HepG2 (cell line): ENCODE measurements around the gene POLR1D. TPM values are rescaled to one million over a fixed set of nuclear protein-coding genes. Genes with fewer than 3 reads are reported as not detected.

Experiments used
- ARID4A ChIP-seq: sonication (generic); formaldehyde crosslinking; IDR thresholded peaks from 2 replicates; pipeline ENCODE4 v1.5.0; 2020; ENCODE audit warnings: mild to moderate bottlenecking, missing genetic modification reagents, borderline replicate concordance
- ATF7-NPFF ChIP-seq: sonication (generic); formaldehyde crosslinking; IDR thresholded peaks from 2 replicates; pipeline ENCODE4 v1.8.1; 2023; ENCODE audit warnings: mild to moderate bottlenecking, low read depth, missing genetic modification reagents, moderate library complexity
- FOXO1 ChIP-seq: sonication (generic); formaldehyde crosslinking; IDR thresholded peaks from 2 replicates; pipeline ENCODE4 v1.4.0; 2020; ENCODE audit warnings: missing genetic modification reagents
- NCOR1 ChIP-seq: fragments of 200-600 bp; sonication (generic); IDR thresholded peaks from 2 replicates; pipeline ENCODE4 v1.7.0; 2017; ENCODE audit warnings: antibody characterized with exemption, low read length, borderline replicate concordance
- NR0B2 ChIP-seq: sonication (generic); formaldehyde crosslinking; IDR thresholded peaks from 2 replicates; pipeline ENCODE4 v1.4.0; 2020; ENCODE audit warnings: mild to moderate bottlenecking, missing genetic modification reagents
- ZNF18 ChIP-seq: sonication (generic); formaldehyde crosslinking; IDR thresholded peaks from 2 replicates; pipeline ENCODE4 v1.8.0; 2022; ENCODE audit warnings: mild to moderate bottlenecking, missing genetic modification reagents; ENCODE audit not compliant: insufficient replicate concordance
- ZNF34 ChIP-seq: sonication (generic); formaldehyde crosslinking; IDR thresholded peaks from 2 replicates; pipeline ENCODE4 v1.4.0; 2020; ENCODE audit warnings: mild to moderate bottlenecking, missing genetic modification reagents, borderline replicate concordance
- ZNF660 ChIP-seq: sonication (generic); formaldehyde crosslinking; IDR thresholded peaks from 2 replicates; pipeline ENCODE4 v1.5.1; 2020; ENCODE audit warnings: mild to moderate bottlenecking, low read depth, missing genetic modification reagents, borderline replicate concordance
- polyA plus RNA-seq, 8 experiments: library from polyadenylated mRNA; depleted of rRNA in 3 of 8; stranded (reverse) in 7 of 8; unstranded in 1 of 8; fragments of >200 nt; fragmentation: Illumina TruSeq in 4 of 8; extraction: Trizol in 4 of 8; gene quantifications; 2 replicates each; pipeline versions ENCODE4 v1.2.1 to v1.2.3, GENCODE V29; 2011 to 2016; ENCODE audit warnings: low read depth in 4 of 8, missing spikeins in 1 of 8, mixed read lengths in 1 of 8; ENCODE audit not compliant: insufficient read depth in 1 of 8
- total RNA-seq, 5 experiments: library from RNA; depleted of rRNA; stranded (reverse); fragments of >200 nt; fragmentation: Illumina TruSeq; extraction: Trizol; gene quantifications; 2 replicates each; pipeline ENCODE4 v1.2.3, GENCODE V29; 2016; ENCODE audit warnings: low read depth in 1 of 5

Gene POLR1D
- total and polyA plus RNA-seq, 2 of the 13 experiments (the other 11 are each of a cell fraction or from before 2014, with no cell fraction given), result 183 to 490 TPM

GRCh38 chr13:27631156-27631555, 9.5 kb downstream of the POLR1D start (continued):
- TF ChIP-seq ZNF660 (CRISPR knock-in tag) (no peak), ARID4A (CRISPR knock-in tag) (no peak), FOXO1 (no peak), NR0B2 (CRISPR knock-in tag) (no peak), ZNF18 (CRISPR knock-in tag) (no peak), NCOR1 (no peak), ZNF34 (CRISPR knock-in tag) (no peak), ATF7-NPFF (no peak)
